NCI-H128 (cell line): ENCODE results near the gene SMARCC2.

Experiments used
- DNase-seq: peaks from one replicate; lab custom pipeline; 2025; ENCODE audit not compliant: unreplicated experiment; lab: John Stamatoyannopoulos, UW

SMARCC2 gene

DNA sequence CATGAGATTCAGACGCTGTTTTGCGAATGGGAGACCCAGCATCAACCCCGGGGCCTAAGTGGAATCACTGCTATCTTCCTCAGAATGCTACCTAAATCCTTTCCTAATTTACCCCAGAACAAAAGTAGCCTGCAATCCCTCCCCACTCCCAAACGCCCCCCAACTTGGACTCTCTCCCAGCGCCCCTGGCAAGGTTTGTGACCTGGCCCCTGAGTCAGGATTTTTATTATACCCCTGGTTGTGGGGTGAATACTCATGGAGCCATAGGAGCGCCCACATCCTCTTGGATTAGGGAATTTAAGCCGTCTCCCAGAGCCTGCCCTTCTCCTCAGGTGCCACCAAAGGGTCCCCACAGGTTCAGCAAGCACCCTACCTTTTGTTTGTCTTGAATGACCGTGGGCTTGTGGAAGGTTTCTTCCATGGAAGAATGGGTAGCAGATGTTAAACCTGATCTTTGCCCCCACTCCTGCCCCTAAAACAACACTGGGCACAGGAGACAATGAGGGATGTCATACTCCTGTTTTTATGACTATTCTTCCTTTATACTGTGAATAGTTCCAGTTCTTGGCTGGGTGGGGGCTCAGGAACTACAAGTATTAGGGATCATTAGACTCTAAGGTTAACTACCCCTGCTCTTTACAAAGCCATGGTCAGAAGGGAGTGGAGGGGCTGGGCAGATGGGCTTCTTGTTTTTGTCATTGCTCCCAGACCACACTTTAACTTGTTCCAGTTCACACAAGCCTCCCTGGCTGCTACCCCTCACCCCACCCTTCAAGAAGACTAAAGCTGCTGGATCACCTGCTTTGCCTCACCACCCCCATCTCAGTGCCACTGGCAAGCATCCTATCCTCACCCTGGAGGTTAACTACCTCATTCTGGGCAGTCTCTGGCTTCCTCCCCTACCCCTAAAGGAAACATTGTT lies 36.3 kb downstream of the SMARCC2 start:
- DNase-seq = no peak

DNA sequence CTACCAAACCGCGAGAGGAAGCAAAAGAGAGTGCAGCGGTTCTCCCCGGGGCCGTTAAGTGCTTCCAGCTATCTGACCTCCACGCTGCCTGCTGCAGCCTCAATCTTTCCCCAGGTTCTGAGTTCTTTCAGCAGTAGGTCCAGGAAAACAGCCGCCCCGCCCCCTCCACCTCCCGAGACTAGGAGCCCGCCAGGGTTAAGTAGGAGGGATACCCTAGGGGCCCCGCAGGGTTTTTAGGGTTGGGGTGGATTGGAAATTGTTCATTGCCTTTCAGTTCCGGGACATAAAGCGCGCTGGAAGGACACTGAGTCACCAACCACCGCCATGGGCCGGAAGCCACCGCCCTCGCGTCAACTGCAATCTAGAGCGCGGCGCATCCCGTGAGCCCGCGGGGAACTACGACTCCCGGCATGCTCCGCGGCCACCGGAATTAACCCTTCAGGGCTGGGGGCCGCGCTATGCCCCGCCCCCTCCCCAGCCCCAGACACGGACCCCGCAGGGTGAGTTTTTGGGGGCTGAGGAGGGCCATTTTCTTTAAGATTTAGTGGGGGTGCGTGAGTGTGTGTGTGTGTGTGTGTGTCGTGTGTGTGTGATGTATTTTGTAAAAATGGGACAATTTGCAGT lies 37.0 kb downstream of the SMARCC2 start, which contains the start of gene MYL6B:
Gene MYL6B, plus strand, starts transcription at position 456 of the 624 bp plus-strand sequence. CDS start 1,332 bp downstream, outside the sequence.
- peak; percentile 75 for DNase-seq

- DNase-seq = peak; percentile 24
Measured at GRCh38 chr12:56151672-56152131, 37.6 kb downstream of the SMARCC2 start.

DNA sequence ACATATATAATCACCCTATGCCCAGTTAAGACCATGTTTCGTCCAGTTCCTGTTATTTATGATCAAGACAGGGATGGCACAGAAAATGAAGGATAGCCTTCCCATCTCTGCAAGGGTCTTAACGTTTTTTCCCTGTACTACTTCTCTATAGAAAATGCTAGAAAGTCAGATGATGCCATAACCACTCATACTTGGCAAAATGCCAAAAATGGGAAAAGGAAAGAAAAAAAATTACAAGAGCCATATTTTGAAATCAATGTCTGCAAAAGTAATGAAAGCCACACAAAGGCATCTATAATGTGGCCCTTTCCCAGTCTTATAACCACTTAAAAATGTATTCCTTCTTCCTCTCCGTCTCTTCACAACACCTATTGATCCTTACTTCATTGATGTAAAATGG lies 38.7 kb downstream of the SMARCC2 start:
- no peak for DNase-seq

- DNase-seq = no peak
Measured at GRCh38 chr12:56146492-56147460, 42.5 kb downstream of the SMARCC2 start.

GRCh38 chr12:56145217-56145616 lies 44.1 kb downstream of the SMARCC2 start:
- DNase-seq = no peak

GRCh38 chr12:56143870-56144269 lies 45.4 kb downstream of the SMARCC2 start:
- no peak for DNase-seq

GRCh38 chr12:56143217-56143616 lies 46.1 kb downstream of the SMARCC2 start:
- DNase-seq = no peak

- DNase-seq = no peak
Measured at GRCh38 chr12:56141946-56142784, 47.1 kb downstream of the SMARCC2 start.

DNA sequence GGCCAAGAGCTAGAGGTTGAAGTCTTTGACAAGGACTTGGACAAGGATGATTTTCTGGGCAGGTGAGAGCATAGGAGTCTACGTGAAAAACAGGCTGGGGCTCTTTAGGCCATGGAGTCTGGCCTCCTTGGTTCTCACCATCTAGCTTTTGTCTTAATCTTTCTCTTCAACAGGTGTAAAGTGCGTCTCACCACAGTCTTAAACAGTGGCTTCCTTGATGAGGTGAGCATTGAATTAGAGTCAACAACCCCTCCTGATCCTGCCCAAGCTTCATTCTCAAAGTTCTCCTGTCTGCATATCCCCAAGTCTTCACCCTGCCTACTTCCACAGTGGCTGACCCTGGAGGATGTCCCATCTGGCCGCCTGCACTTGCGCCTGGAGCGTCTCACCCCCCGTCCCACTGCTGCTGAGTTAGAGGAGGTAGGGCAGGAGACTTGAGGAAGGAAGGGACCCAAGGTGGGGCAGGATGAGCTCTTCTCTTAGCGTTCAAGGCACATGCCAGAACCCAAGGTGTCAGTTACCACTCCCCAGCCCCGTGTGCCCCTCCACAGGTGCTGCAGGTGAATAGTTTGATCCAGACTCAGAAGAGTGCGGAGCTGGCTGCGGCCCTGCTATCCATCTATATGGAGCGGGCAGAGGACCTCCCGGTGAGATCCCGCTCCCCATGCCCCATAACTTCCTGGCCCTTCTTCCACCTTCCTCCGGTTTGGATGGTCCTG lies 51.3 kb downstream of the SMARCC2 start:
- DNase-seq = no peak

GRCh38 chr12:56134897-56135296 lies 54.4 kb downstream of the SMARCC2 start:
- no peak for DNase-seq

- no peak for DNase-seq
Measured at GRCh38 chr12:56130876-56131275, 58.4 kb downstream of the SMARCC2 start.

DNA sequence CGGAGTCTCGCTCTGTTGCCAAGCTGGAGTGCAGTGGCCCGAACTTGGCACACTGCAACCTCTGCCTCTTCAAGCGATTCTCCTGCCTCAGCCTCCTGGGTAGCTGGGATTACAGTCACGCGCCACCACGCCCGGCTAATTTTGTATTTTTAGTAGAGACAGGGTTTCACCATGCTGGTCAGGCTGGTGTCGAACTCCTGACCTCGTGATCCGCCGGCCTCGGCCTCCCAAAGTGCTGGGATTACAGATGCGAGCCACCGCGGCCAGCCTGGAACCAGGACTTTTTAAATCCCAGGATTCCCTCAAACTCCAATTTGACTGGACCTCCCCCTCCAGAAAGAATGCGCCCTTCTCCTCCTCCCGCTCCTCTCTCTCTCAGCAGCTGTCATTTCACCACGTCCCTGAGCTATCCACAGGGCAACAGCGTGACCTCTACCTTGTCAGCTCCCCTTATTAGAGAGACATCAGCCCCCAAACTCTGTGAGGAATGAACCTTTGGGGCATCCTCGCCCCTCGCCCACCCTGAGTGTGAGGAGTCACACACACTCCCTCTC lies 59.3 kb downstream of the SMARCC2 start:
- no peak for DNase-seq

- no peak for DNase-seq
Measured at GRCh38 chr12:56129206-56129941, 59.9 kb downstream of the SMARCC2 start.

DNA sequence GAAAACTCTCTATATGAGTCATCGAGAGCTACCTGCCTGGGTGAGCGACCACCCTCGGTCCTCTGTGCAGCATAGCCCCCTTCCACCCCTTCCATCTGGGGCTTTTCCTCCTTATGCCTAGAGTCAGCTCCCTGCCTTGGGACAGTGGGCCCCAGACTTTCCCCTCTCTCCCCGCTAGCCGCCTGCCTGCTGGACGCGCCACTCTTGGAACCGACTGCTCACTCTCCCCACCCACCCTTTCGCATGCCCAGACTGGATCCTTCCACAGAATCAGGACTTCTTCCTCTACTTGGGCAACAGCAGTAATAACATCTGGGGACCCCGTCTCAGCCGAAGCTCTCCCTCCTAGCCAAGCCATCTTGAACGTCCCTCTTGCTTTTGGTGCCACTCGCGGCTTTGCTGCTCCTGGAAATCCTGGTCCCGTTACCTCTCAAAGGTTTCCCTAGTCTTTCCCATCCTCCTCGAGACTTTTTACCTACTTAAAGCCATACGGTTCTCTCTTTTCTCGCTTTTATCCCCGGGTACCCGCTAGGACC lies 60.5 kb downstream of the SMARCC2 start:
- no peak for DNase-seq

- DNase-seq = peak; percentile 99
Measured at GRCh38 chr12:56127888-56128669, 61.2 kb downstream of the SMARCC2 start, which contains the start of gene ESYT1. Gene ESYT1, plus strand, starts transcription at chr12:56128267. Its CDS starts 53 bp downstream, at chr12:56128320.

DNA sequence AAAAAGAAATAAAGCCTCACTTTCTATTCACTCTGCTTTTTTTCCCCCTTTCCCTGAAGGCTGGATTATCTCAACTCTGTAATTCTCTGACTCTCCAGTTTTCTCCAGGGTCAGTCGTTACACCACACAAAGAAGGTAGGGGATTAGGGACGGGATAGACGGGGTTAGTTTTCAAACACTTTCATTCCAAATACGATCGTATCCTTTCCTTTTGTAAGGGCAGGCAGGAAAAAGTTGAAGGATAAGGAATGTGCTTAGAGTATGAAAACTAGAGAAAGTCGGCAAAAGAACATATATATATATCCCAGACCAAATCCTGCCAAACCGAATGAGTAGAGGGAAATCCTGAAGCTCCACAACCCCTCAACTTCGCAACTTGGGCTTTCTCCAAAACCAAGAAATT lies 61.8 kb downstream of the SMARCC2 start:
- DNase-seq = no peak
